Spleen (tissue), 11 donors: ENCODE data around the gene PARK7. TPM values are rescaled to one million over a fixed set of nuclear protein-coding genes. Genes with fewer than 3 reads are reported as not detected.

Experiments used
- DNase-seq: peaks from one replicate; pipeline ENCODE4 v3.0.0-alpha.2; 2020
- H3K27ac ChIP-seq, 8 donors: fragments of 200-600 bp; sonication (generic) in 7 of 8; 1 replicate in 4 of 8; 2 replicates in 4 of 8; pipeline versions ENCODE4 v1.5.0 to v1.8.0; 2016 to 2021; ENCODE audit warnings: inconsistent platforms in 4 of 8, mild to moderate bottlenecking in 4 of 8, moderate library complexity in 1 of 8
- H3K27me3 ChIP-seq, 7 donors: fragments of 200-600 bp; sonication (generic) in 6 of 7; replicated peaks in 1 of 7; 1 replicate in 4 of 7; 2 replicates in 3 of 7; pipeline versions ENCODE4 v1.5.0 to v1.8.0; 2016 to 2021; ENCODE audit warnings: inconsistent platforms in 3 of 7, mild to moderate bottlenecking in 1 of 7
- H3K36me3 ChIP-seq, 6 donors: fragments of 200-600 bp; sonication (generic) in 5 of 6; 1 replicate in 4 of 6; 2 replicates in 2 of 6; pipeline versions ENCODE4 v1.5.0 to v1.8.0; 2016 to 2021; ENCODE audit warnings: inconsistent platforms in 2 of 6
- H3K4me1 ChIP-seq, 6 donors: fragments of 200-600 bp; sonication (generic) in 5 of 6; 1 replicate in 3 of 6; 2 replicates in 3 of 6; pipeline versions ENCODE4 v1.5.0 to v1.8.0; 2016 to 2021; ENCODE audit warnings: inconsistent platforms in 3 of 6
- H3K4me3 ChIP-seq, 8 donors: fragments of 200-600 bp; sonication (generic) in 7 of 8; 1 replicate in 4 of 8; 2 replicates in 4 of 8; pipeline versions ENCODE4 v1.5.0 to v1.8.0; 2016 to 2021; ENCODE audit warnings: inconsistent platforms in 4 of 8, mild to moderate bottlenecking in 4 of 8, moderate library complexity in 2 of 8
- H3K9me3 ChIP-seq, 8 donors: fragments of 200-600 bp; sonication (generic) in 7 of 8; 1 replicate in 4 of 8; 2 replicates in 4 of 8; pipeline versions ENCODE4 v1.5.0 to v1.8.0; 2016 to 2021; ENCODE audit warnings: inconsistent platforms in 4 of 8
- POLR2A ChIP-seq, 3 donors: fragments of 450-650 bp; IDR thresholded peaks; one replicate each; pipeline ENCODE4 v1.5.1; 2017; ENCODE audit warnings: antibody characterized with exemption in 3 of 3, mild to moderate bottlenecking in 1 of 3
- POLR2AphosphoS5 ChIP-seq, 3 donors: sonication (generic); formaldehyde crosslinking; IDR thresholded peaks; one replicate each; pipeline ENCODE4 v1.5.1; 2017; ENCODE audit warnings: antibody characterized with exemption in 3 of 3
- WGBS, 5 donors: extraction: QIAGEN DNeasy Blood & Tissue Kit in 3 of 5; methylation state at CpG; one replicate each; pipeline versions ENCODE4 v1.1.5 to v1.1.7; 2013 to 2018; 5-methylcytosine and 5-hydroxymethylcytosine counted together
- intact Hi-C: fragments of 100-400 bp; cut with DNase I; formaldehyde crosslinking; loops from one replicate; pipeline ENCODE4 v1.15.0; 2023; ENCODE audit warnings: low total_unique reads
- polyA plus RNA-seq, 3 donors: library from polyadenylated mRNA; stranded (reverse); fragments of 200-250 nt; gene quantifications; one replicate each; pipeline ENCODE4 v1.2.1, GENCODE V29; 2013
- total RNA-seq, 7 donors: library from RNA; depleted of rRNA in 3 of 7; stranded (reverse); fragments of >200 nt in 3 of 7; fragmentation: NEBNext Ultra II Directional in 4 of 7; extraction: Animal tissue kit (Norgen Biotek cat#: 25700) in 4 of 7; gene quantifications; one replicate each; pipeline versions ENCODE4 v1.1.0 to v1.2.1, GENCODE V29; 2016 to 2021
- TF ChIP-seq, protein P1 (sequence below), 11 experiments: fragments of 200-600 bp in 7 of 11; fragments of 450-650 bp in 4 of 11; sonication (generic) in 4 of 11; IDR thresholded peaks in 8 of 11; conservative IDR thresholded peaks in 3 of 11; 1 replicate in 7 of 11; 2 replicates in 4 of 11; pipeline versions ENCODE4 v1.4.0 to v1.8.0; 2016 to 2021; ENCODE audit warnings: antibody characterized with exemption in 11 of 11, inconsistent platforms in 4 of 11, mild to moderate bottlenecking in 1 of 11
- donor health status: healthy with polysubstance abuse.
- donor health status: DM: no; HTN: no; CAD: no; lungs with moderate emphysema.
- donor health status: DM: no; HTN: no; CAD: no.
- donor health status: Bipolar disorder and iron deficiency.
- donor health status: healthy.
- donor health status: DM: no; HTN: no; CAD: no.
- donor health status: DM: yes; HTN: yes; CAD: no.

Gene PARK7
- total and polyA plus RNA-seq, 10 donors, result 93.5 to 370 (median 174) TPM

DNA sequence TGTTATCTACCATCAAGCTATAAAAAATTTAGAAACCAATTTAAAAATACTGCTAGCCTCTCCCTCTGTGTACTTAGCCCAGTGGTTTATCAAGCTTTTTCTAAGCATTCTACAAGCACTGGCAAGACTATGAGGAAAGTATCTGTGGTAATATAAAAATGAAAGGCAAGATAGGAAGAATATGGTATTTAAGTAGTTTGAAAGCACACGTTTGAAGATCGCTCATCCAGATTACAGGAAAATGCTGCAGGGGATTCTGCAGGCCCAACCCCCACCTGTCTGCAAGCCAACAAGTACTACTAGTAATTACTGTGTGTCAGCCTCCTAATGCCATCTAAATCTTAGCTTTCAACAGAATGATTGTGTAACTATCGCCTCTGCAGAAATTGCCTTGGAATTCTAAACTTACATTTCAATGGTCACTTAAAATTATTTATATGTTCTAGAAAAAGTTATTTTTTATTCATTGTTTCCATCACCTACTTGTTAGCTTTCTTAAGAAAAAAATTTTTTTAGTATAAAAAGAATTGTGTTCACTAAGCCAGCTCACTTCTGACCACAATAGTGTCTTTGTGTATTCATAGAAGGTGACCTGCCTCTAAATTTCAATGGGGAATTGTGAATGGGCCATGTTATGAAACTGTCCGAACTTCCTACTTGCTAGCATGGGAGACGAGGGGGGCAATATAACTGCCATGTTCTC is 56.1 kb downstream of the PARK7 start:
- no peak overlapping the region for H3K27ac ChIP-seq
- TF ChIP-seq, protein P1, sequence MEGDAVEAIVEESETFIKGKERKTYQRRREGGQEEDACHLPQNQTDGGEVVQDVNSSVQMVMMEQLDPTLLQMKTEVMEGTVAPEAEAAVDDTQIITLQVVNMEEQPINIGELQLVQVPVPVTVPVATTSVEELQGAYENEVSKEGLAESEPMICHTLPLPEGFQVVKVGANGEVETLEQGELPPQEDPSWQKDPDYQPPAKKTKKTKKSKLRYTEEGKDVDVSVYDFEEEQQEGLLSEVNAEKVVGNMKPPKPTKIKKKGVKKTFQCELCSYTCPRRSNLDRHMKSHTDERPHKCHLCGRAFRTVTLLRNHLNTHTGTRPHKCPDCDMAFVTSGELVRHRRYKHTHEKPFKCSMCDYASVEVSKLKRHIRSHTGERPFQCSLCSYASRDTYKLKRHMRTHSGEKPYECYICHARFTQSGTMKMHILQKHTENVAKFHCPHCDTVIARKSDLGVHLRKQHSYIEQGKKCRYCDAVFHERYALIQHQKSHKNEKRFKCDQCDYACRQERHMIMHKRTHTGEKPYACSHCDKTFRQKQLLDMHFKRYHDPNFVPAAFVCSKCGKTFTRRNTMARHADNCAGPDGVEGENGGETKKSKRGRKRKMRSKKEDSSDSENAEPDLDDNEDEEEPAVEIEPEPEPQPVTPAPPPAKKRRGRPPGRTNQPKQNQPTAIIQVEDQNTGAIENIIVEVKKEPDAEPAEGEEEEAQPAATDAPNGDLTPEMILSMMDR (IDR thresholded peaks at IDR 0.05 in 8 of 11, conservative IDR thresholded peaks at IDR 0.05 in 3 of 11), result no peak
- TF ChIP-seq POLR2AphosphoS5 (IDR thresholded peaks at IDR 0.05), result no peak
- TF ChIP-seq POLR2A (IDR thresholded peaks at IDR 0.05), result no peak

DNA sequence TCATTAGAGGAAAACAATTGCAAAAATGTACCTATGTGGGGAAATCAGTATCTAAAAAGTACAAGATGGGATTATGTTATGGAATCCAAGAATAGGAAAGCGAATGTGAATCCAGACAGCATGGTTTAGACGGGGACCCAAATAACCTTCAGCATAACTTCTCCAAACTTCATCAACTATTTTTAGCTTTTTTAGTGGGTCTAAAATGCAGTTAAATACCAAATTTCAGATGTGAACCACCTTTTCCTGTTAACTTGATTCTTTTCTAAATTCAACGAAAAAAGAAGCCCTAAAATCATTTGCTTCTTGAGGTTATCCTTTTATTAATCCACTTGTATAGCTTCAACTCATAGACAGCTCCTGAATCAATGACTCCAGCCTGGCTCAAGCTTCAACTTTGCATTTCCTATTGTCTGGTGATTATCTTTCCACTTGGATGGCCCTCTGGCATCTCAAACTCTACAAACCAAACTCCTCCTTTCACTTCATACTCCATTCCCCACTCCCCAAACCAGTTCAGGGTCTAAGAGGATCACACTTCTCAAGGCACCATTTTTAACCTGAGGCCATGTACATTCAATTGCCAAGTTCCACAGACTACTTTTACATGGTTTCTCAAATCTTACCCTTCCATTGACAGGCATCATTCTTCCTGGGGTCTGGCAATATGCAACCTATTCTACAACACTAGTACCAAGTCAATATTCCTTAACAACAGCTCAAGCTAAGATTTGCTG is 57.1 kb downstream of the PARK7 start:
- intact Hi-C loops, result loop anchor here (10.0 kb wide), 2 partner anchors 296 to 326 kb away; partner anchors contain the start of gene SLC45A1
- Histone ChIP-seq H3K4me1 (peaks cover 3 to 35% (median 13%) of the 10 kb centered on the region in 6 donors), H3K36me3 (peaks cover 0 to 9% (median under 1%) of the 10 kb centered on the region in 6 donors)

More for the DNA sequence above, 56.1 kb downstream of the PARK7 start:
- Histone ChIP-seq H3K36me3 (peaks cover 0 to 19% (median 4%) of the 10 kb centered on the region in 6 donors), H3K9me3 (no peaks in the 10 kb centered on the region), H3K4me1 (peaks cover 3 to 35% (median 12%) of the 10 kb centered on the region in 6 donors), H3K4me3 (no peak overlapping the region), H3K27me3 (peaks cover 0 to 7% (median 0%) of the 10 kb centered on the region in 7 donors)
- intact Hi-C loops, result loop anchor here (10.0 kb wide), 2 partner anchors 297 to 327 kb away; partner anchors contain the start of gene SLC45A1
- no peak for DNase-seq
- 61 to 81% (median 66%) methylated on average over 5 of the region's 5 CpGs for WGBS, 5 donors

DNA sequence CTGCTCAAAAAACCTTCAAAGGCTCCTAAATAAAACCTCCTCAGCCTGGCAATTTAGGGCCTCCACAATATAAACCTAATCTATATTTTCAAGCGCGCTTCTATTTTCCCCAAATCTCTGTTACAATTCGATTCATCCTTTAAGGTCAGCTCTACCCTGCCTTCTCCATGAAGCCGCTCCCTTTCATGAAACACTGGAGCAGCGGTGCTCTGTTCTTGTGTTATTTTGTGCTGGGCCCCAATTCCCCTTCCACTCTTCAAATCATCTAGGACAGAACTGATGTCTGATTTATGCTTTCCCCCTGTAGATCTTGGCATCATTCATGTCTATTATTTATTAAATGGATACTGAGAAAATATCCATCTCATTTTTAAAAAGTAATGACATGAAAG is 57.7 kb downstream of the PARK7 start:
- intact Hi-C loops, result loop anchor here (10.0 kb wide), 2 partner anchors 296 to 326 kb away; partner anchors contain the start of gene SLC45A1
- WGBS, 5 donors, result 96 to 98% (median 97%) methylated on average over 5 of the region's 5 CpGs
- DNase-seq, result no peak
- peaks cover 0 to 8% (median 0%) of the 10 kb centered on the region in 7 donors for H3K27me3 ChIP-seq
- H3K36me3 ChIP-seq, result peaks cover 0 to 4% (median 0%) of the 10 kb centered on the region in 6 donors
- H3K27ac ChIP-seq, result no peak overlapping the region
- H3K4me3 ChIP-seq, result no peak overlapping the region
- H3K9me3 ChIP-seq, result no peaks in the 10 kb centered on the region
- H3K4me1 ChIP-seq, result peaks cover 5 to 35% (median 13%) of the 10 kb centered on the region in 6 donors
- TF ChIP-seq POLR2AphosphoS5 (IDR thresholded peaks at IDR 0.05) (no peak), POLR2A (IDR thresholded peaks at IDR 0.05) (no peak)
- TF ChIP-seq, protein P1 (IDR thresholded peaks at IDR 0.05 in 8 of 11, conservative IDR thresholded peaks at IDR 0.05 in 3 of 11), result no peak

More for the DNA sequence above, 57.1 kb downstream of the PARK7 start:
- Histone ChIP-seq H3K4me3 (no peak overlapping the region), H3K27me3 (peaks cover 0 to 7% (median 0%) of the 10 kb centered on the region in 7 donors), H3K9me3 (no peaks in the 10 kb centered on the region), H3K27ac (no peak overlapping the region)
- 86 to 89% (median 86%) methylated on average over 3 of the region's 3 CpGs for WGBS, 5 donors
- no peak for DNase-seq
- TF ChIP-seq POLR2AphosphoS5 (IDR thresholded peaks at IDR 0.05), result no peak
- TF ChIP-seq, protein P1 (IDR thresholded peaks at IDR 0.05 in 8 of 11, conservative IDR thresholded peaks at IDR 0.05 in 3 of 11), result no peak
- TF ChIP-seq POLR2A (IDR thresholded peaks at IDR 0.05), result no peak

DNA sequence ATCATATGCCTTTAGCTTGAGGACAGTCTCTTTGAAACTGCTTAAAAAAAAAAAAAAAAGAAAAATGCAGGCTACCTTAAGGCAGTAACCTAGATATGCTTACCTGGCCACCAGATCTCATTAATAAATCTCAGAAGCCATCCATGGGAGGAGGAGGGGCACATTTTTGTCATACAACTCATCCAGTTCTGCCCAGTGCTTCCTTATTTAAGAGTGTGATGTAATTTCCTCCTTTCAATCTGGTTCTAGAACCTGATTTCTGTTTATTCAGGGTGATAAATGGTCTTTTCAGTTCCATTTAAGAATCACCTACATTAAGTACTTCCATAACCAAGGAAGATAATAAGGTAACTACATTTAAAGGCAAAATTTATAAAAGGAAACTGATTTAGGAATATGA is 58.5 kb downstream of the PARK7 start:
- H3K27ac ChIP-seq, result no peak overlapping the region
- intact Hi-C loops, result no loop called here
- H3K9me3 ChIP-seq, result no peaks in the 10 kb centered on the region
- no peak for DNase-seq
- no peaks in the 10 kb centered on the region for H3K36me3 ChIP-seq
- peaks cover 0 to 16% (median 5%) of the 10 kb centered on the region in 7 donors for H3K27me3 ChIP-seq
- TF ChIP-seq, protein P1 (IDR thresholded peaks at IDR 0.05 in 8 of 11, conservative IDR thresholded peaks at IDR 0.05 in 3 of 11), result no peak
- no peak for TF ChIP-seq POLR2AphosphoS5 (IDR thresholded peaks at IDR 0.05)
- no peak for TF ChIP-seq POLR2A (IDR thresholded peaks at IDR 0.05)
- peaks cover 3 to 36% (median 16%) of the 10 kb centered on the region in 6 donors for H3K4me1 ChIP-seq
- H3K4me3 ChIP-seq, result no peak overlapping the region
